ENCODE data around the gene SEMA4A. TPM values are rescaled to one million over a fixed set of nuclear protein-coding genes. Genes with fewer than 3 reads are reported as not detected.
A peak's percentile ranks its signal among the peaks of the same experiment; 100 is the strongest.

SEMA4A gene
- total and polyA plus RNA-seq, 9 of the 15 experiments (the other 6 are each of a cell fraction or from before 2014, with no cell fraction given), result 0.04 to 1.7 (median 0.45) TPM

GRCh38 chr1:156212833-156213643 lies 59.7 kb downstream of the SEMA4A start, which contains the start of gene PMF1 (continued):
- peak; percentile 54; the same call in 1 of the 2 replicates for TF ChIP-seq TARDBP (IDR thresholded peaks at IDR 0.05)
- peak; percentile 96 for TF ChIP-seq EP400 (IDR thresholded peaks at IDR 0.05)
- TF ChIP-seq E2F6 (IDR thresholded peaks at IDR 0.05; ENCODE audit: borderline replicate concordance in 1 of 2, extremely low read depth in 1 of 2, insufficient read depth in 1 of 2, insufficient read length in 1 of 2, low read depth in 1 of 2, low read length in 1 of 2, poor library complexity in 1 of 2, severe bottlenecking in 1 of 2), result peak in 1 of 2 experiments; percentile 52
- peak; percentile 92 for TF ChIP-seq TBP (optimal IDR thresholded peaks at IDR 0.05; ENCODE audit: low read depth, low read length)
- TF ChIP-seq SNAPC5 (CRISPR knock-in tag; IDR thresholded peaks at IDR 0.05), result no peak
- TF ChIP-seq ZNF121 (CRISPR knock-in tag; conservative IDR thresholded peaks at IDR 0.05), result no peak
- TF ChIP-seq, protein P1, sequence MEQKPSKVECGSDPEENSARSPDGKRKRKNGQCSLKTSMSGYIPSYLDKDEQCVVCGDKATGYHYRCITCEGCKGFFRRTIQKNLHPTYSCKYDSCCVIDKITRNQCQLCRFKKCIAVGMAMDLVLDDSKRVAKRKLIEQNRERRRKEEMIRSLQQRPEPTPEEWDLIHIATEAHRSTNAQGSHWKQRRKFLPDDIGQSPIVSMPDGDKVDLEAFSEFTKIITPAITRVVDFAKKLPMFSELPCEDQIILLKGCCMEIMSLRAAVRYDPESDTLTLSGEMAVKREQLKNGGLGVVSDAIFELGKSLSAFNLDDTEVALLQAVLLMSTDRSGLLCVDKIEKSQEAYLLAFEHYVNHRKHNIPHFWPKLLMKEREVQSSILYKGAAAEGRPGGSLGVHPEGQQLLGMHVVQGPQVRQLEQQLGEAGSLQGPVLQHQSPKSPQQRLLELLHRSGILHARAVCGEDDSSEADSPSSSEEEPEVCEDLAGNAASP (IDR thresholded peaks at IDR 0.05), result no peak
- no peak for TF ChIP-seq CEBPB (tag; IDR thresholded peaks at IDR 0.05)
- TF ChIP-seq, protein P2, sequence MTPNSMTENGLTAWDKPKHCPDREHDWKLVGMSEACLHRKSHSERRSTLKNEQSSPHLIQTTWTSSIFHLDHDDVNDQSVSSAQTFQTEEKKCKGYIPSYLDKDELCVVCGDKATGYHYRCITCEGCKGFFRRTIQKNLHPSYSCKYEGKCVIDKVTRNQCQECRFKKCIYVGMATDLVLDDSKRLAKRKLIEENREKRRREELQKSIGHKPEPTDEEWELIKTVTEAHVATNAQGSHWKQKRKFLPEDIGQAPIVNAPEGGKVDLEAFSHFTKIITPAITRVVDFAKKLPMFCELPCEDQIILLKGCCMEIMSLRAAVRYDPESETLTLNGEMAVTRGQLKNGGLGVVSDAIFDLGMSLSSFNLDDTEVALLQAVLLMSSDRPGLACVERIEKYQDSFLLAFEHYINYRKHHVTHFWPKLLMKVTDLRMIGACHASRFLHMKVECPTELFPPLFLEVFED (CRISPR knock-in tag; conservative IDR thresholded peaks at IDR 0.05), result peak; percentile 77; the same call in 1 of the 2 replicates
- TF ChIP-seq ZBTB43 (CRISPR knock-in tag; IDR thresholded peaks at IDR 0.05), result no peak
- TF ChIP-seq ARHGAP35 (IDR thresholded peaks at IDR 0.05; ENCODE audit: partially characterized antibody), result peak; percentile 85
- no peak for TF ChIP-seq KAT8 (IDR thresholded peaks at IDR 0.05; ENCODE audit: low read depth)
- 0 out of 2 replicates have a peak, but pooled peaks have one; percentile 39 for TF ChIP-seq RUNX1 (IDR thresholded peaks at IDR 0.05; ENCODE audit: low read depth)
- 0 out of 2 replicates have a peak, but pooled peaks have one; percentile 56 for TF ChIP-seq TRIM28 (IDR thresholded peaks at IDR 0.05)
- no peak for TF ChIP-seq SMARCA5 (IDR thresholded peaks at IDR 0.05)
- TF ChIP-seq TRIM24 (IDR thresholded peaks at IDR 0.05), result no peak
- peak; percentile 98 for TF ChIP-seq PKNOX1 (IDR thresholded peaks at IDR 0.05)
- TF ChIP-seq HIVEP1 (CRISPR knock-in tag; IDR thresholded peaks at IDR 0.05), result no peak
- TF ChIP-seq ZNF324 (CRISPR knock-in tag; IDR thresholded peaks at IDR 0.05), result no peak
- TF ChIP-seq STAT5B (CRISPR knock-in tag; IDR thresholded peaks at IDR 0.05), result no peak
- TF ChIP-seq HDAC6 (IDR thresholded peaks at IDR 0.05; ENCODE audit: low read depth, low read length), result no peak
- TF ChIP-seq TAF7 (tag; IDR thresholded peaks at IDR 0.05), result peak; percentile 96
- TF ChIP-seq BRCA1 (IDR thresholded peaks at IDR 0.05), result no peak
- no peak for TF ChIP-seq BRCA1 (CRISPR knock-in tag; IDR thresholded peaks at IDR 0.05)
